ENCODE measurements around the gene MGA.
A peak's percentile ranks its signal among the peaks of the same experiment; 100 is the strongest.

- TF ChIP-seq CTCF (IDR thresholded peaks at IDR 0.05; ENCODE audit: insufficient read depth, low read length, poor library complexity, severe bottlenecking) (peak; percentile 5), EZH2phosphoT487 (conservative IDR thresholded peaks at IDR 0.05; ENCODE audit: low read length) (no peak)
Measured at GRCh38 chr15:41661078-41661517, 893 bp downstream of the MGA start.

Data from SU-DHL-6 (cell line).